ENCODE results near the gene ANKFY1.
"Not testable (repeated sequence)": the region's sequence is repeated elsewhere in the genome, so short reads cannot be mapped to it uniquely, and the experiment has no call there.

ANKFY1 gene

DNA sequence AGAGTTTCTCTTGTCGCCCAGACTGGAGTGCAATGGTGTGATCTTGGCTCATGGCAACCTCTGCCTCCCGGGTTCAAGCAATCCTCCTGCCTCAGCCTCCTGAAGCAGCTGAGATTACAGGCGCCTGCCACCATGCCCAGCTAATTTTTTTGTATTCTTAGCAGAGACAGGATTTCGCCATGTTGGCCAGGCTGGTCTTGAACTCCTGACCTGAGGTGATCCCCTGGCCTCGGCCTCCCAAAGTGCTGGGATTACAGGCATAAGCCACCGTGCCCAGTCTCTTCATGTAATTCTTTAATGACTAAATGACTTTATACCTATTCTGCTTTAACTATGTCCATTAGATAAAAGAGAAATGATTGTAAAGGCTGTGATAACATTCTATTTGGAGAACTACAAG is 8.5 kb downstream of the ANKFY1 start:
- not testable (repeated sequence) for DNase-seq

DNA sequence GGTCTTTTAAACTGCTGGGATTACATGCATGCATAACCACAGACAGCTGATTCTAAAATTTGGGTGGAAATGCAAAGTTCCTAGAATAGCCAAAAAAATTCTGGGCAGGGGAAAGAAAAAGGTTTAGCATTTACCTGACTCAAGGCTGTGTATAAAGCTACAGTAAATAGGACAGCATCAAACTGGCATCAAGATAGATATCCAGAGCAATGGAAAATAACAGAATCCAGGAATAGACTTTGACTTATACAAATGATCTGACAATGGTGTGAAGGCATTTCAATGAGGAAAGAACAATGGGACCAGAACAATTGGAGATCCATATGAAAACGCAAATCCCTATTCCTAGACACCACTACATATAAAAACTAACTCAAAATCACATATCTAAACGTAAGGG is 12.9 kb downstream of the ANKFY1 start:
- DNase-seq: no peak

DNA sequence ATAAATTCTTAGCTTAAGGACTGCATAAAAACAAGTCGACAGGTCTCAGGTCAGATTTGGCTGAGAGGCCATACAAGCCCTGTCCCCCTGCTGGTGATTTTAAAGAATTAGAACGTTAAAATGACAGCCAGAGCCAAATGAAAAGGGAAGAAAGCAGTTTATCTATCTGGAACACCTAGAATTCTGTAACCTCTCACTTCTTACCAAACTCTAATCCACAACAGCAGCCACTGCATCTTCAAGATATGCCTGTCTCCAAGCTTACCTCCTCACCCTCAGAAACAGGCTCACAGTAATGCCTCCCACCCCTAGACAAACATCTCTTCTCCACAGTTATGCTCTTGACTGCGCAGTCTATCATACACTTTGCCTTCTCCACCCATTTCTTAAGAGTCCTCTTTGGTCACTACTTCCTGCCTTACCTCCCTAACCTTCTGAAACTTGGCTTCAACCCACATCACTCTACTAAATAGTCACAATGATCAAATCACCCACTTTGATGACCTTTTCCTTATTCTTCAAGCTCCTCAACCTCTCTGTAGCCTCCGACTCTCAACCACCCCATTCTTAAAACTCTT is 14.2 kb downstream of the ANKFY1 start:
- DNase-seq: peak; percentile 19

DNA sequence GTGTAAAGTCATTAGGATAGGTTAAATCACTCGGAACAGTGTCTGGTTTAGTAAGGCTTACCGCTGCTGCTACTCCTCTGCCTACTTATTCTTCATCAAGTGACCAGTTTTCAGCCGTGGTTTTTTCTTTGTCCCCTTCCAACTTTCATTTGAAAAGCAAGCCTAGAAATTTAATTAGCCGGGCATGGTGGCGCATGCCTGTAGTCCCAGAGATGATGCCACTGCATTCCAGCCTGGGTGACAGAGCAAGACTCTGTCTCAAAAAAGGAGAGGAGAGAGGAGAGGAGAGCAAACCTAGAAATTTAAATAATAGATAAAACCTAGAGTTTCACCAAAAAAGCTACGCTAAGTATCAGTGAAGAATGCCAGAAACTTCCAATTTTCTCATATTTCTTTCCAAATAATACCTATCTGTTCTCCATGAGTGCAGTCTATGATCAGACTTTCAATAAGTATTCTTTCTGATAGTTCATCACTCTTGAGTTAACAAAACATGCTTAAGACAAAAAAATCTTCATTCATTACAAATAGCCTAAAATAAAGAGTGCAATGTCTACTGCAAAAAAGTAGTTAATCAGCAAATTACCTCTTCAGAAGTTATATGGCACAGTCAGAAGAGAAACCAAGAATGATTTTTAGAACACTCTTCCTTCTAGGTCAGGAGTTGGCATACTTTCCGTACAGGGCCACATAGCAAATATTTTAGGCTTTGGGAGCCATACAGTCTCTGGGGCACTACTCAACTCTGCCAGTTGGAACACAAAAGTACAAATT is 15.1 kb downstream of the ANKFY1 start:
- DNase-seq: no peak

DNA sequence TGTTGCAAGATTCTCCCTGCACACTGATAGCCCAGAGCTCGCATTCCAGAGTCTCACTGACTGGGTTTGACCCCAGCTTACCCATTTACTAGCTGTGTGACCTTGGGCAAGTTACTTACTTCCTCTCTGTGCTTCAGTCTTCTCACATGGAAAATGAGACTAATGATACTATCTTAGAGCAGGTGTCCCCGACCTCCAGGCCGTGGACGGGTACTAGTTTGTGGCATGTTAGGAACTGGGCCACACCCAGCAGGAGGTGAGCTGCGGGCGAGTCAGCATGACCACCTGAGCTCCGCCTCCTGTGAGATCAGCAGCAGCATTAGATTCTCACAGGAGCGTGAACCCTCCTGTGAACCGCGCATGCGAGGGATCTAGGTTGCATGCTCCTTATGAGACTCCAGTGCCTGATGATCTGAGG is 15.8 kb downstream of the ANKFY1 start:
- no peak for DNase-seq

DNA sequence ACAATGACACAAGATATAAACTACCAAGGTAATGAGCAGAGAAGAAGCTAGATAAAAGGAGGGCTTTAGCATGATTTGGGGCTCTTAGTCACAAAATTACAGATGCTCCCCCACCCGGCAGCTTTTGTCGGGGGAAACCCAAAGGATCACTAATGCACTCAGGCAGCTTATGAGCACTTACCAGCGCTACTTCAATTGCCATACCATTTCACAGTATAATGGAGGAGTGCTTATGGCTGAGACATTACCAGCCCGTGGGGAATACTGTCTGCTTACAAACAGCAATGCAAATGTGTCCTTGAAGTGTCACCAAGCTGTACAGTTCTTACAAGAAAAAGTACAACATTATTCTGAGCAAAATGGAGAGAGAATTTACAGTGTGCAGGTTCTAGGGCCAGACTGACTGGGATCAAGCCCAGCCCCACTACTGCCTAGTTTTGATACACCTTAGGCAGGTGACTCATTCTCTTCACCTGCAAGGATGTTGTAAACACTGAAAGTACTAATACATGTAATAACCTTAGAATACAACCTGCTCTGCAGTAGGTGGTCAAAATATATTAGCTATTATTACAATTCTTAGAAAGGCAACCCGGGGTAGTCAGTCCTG is 16.3 kb downstream of the ANKFY1 start:
- peak; percentile 97 for DNase-seq

DNA sequence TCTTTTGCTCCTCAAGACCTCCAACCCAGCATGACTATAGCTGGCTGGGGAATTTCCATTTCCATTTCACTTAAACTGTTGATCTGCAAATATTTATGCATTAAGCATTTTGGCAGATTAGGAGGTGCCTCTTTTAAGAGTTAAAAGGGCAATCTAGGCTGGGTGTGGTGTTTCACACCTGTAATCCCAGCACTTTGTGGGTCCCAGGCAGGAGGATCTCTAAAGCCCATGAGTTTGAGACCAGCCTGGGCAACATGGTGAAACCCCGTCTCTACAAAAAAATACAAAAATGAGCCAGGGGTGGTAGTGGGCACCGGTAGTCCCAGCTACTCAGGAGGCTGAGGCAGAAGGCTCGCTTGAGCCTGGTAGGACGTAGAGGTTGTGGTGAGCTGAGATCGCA is 17.1 kb downstream of the ANKFY1 start:
- DNase-seq: no peak

DNA sequence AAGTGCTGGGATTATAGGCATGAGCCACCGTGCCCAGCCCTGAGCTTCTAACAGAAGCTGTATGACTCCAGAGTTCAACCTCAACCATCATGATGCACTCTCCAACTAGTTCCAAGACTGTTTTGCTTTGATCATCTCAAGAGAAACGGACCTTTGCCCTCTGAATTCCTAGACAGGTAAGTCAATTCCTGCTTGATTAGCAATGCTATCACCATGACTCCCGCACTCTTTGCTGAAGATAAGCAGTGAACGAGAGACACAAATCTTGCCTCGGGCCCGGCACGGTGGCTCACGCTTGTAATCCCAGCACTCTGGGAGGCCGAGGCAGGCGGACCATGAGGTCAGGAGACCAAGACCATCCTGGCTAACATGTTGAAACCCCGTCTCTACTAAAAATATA is 22.2 kb downstream of the ANKFY1 start:
- DNase-seq: no peak

DNA sequence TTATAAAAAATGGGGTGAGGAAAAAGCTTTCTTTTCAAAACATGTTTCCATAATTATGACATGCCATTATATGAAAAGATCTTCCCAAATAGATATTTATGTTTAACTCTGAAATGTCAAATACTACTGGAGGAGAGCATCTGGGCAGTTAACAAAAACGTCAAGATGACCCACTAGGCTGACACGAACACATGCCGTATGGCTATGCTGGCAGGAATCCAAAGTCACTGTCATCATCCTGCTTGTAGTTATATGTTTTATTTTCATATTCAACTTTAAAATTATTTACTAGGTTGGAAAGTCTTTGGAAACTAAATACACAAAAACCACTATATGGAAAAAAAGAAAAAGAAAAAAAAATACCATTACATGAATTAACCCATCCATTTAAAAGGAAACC is 27.3 kb downstream of the ANKFY1 start:
- DNase-seq: no peak

DNA sequence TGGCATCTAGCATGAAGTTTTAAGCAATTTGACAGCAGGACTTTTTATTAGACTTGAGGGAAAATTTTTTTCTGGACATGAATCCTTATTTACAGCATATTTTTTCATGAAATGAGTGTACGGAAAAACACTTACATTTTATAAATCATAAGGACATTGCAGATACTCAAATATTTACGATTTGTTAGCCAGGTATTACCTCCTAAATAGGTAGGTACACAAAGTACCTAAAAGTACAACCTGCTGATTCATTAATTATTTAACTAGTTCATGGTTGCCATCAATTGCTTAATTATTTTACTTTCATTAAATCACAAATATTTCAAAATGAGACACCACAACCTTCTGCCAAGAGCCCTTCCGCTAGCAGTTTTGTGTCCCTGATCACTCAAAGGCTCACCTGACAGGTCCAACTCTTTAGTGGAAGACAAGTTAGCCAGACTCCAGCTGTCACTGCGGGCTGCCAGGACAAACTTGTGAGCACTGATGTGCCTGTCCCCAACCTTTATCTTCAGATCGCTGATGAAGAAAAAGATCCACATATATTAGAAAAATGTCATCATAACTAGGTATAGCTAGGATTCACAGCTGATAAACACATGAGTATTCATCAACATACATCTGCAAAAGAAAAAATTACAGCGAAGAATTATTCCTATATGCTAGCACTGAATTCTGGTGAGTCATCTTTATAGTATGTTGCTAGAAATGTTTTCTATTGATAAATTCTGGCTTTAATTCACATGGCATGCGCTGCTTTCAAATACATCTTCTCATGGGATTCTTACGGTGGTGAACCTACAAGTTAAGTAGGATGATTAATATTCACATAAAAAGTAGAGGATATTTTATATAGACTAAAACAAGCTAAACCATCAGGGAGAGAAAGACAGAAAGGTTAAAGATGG is 28.2 kb downstream of the ANKFY1 start:
- DNase-seq: no peak

DNA sequence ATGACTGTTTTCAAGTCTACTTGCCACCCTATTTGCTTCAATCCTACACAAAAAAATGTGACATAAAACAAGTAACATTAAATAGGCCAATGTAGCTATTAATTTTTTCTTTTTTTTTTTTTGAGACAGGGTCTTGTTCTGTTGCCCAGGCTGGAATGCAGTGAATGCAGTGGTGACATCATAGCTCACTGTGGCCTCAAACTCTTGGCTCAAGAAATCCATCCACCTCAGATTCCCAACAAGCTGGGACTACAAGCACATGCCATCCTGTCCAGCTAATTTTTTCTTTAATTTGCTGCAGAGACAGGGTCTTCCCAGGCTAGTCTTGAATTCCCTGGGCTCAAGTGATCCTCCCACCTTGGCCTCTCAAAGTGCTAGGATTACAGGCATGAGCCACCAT is 29.4 kb downstream of the ANKFY1 start:
- no peak for DNase-seq

DNA sequence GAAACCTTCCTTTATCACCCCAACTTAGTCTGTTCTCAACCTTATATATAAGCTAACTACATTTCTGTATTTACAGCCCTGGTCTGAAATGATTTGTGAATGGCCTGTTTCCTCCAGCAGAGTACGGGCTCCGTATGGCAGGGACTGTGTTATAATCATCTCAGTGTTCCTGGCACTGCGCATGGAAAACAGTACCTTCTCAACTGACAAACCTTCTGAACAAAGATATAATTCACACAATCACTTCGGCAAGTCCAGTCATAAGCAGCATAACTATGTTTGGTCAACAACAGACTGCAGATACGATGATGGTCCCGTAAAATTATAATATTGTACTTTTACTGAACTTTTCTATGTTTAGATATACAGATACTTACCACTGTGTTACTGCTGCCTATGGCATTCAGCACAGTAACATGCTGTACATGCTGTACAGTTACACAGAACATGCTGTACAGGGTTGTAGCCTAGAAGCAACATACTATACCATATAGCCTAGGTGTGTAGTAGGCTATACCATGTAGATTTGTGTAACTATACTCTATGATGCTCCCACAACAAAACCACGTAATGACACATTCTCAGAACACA is 30.0 kb downstream of the ANKFY1 start:
- no peak for DNase-seq

DNA sequence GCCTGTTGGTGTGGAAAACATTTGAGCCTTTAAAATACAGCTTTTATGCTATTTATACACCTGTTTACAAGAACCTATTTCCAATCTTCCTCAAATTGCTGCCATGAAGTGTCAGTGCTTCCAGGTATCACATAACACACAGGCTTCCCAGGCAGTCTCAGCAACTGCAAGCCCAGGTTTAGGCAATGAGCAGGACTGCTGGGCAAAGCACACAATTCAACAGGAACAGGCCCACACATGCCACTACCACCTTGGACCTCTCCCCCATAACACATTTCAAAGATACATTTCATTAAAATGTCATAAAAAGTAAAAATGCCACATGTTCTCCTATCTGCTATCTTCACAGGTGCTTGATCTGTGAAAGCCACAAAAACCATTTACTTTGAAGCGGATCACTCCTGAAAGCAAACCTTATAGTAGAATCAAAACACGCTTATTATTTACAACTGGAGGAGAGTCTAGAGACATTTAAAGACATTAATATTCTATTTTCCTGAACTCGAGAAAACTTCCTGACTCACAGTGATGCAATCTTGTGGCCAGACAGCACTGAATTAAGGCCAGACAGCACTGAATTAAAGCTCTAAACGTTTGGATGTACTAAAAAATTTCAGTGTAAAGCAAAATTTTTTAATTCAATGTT is 31.5 kb downstream of the ANKFY1 start:
- no peak for DNase-seq

DNA sequence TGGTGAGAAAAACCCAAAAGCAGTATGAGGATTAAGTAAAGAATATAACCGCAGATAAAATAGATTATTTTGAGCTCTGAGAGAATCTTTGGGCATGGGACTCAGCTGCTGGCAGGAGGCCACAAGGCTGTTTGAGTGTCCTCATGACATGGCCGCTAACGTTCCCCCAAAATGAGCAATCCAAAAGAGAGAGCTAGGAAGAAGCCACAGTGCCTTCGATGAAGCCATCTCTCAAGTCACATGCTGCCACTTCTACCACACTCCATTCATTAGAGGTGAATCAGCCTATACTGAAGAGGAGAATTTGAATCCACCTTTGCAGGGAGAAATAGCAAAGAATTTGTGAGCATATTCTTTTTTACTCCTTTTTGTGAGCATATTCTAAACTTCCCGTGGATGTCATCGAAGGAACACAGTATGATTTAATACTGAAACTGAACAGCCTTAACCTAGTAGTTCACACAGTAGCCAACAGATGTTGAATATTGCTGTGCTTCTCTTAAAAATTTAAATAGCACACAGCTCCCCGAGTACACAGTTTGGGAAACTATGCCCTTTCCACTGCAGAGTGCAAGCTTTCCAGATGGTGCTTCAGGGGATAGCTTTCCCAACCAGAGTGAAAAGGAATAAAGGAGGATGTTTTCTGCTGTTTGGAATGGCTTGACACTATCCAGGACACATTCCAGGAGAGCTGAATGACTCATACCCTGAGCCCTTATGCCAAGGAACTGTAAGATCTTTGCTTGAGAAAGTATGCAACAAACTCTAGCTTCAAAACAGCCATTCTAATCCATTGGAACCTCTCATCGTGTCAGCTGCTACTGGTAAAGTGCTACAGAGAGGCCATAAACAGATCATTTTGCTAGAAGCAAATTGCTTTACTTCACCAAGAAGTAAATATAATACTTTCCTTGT is 33.9 kb downstream of the ANKFY1 start:
- no peak for DNase-seq

DNA sequence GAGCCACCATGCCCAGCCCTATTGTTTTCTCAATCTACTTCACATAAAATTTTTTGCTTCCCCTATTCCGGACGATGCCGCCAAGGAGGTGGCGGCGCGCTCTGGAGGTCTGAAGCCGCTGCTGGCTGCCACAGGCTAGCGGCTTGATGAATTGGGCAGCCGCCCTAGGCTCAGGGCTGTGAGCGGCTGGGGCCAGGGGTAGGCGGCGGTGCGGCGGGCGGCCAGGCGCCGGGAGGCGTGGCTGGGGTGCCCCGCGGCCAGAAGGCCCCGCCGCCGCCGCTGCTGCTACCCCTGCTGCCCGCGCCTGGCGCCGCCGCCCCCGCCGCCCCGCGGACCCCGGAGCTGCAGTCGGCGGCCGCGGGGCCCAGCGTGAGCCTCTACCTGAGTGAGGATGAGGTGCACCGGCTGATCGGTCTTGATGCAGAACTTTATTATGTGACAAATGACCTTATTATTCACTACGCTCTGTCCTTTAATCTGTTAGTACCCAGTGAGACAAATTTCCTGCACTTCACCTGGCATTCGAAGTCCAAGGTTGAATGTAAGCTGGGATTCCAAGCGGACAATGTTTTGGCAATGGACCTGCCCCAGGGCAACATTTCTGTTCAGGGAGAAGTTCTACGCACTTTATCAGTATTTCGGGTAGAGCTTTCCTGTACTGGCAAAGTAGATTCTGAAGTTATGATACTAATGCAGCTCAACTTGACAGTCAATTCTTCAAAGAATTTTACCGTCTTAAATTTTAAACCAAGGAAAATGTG is 41.7 kb downstream of the ANKFY1 start:
- DNase-seq: no peak

DNA sequence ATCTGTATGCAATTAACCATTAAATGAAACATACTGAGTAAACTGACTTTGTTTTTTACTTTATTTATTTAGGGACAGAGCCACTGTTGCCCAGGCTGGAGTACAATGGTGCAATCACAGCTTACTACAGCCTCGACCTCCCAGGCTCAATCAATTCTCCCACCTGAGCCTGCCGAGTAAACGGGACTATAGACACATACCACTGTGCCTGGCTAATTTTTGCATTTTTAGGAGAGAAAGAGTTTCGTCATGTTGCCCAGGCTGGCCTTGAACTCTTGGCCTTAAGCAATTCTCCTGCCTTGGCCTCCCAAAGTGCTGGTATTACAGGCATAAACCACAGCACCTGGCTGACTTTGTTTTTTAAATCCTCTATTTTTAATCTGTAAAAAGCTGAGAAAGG is 42.6 kb downstream of the ANKFY1 start:
- DNase-seq: no peak

DNA sequence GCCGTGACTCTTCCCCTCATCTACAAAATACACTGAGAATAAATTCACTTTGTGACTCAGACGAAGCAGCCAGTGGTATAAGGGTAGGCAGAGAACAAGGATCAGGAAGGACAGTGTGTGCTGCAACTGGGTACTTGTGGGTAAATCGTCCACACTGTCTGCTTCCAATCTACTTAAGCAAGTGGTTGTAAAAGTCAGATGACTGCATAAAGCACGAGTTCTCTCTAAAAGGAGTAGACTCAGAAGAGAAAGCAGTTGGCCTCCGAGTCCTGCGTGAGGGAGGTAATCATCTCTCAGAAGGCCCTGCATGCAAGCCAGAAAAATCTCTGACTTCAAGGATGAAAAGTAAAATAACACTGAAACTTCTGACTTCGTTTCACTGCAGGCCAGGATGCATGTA is 43.1 kb downstream of the ANKFY1 start:
- no peak for DNase-seq

DNA sequence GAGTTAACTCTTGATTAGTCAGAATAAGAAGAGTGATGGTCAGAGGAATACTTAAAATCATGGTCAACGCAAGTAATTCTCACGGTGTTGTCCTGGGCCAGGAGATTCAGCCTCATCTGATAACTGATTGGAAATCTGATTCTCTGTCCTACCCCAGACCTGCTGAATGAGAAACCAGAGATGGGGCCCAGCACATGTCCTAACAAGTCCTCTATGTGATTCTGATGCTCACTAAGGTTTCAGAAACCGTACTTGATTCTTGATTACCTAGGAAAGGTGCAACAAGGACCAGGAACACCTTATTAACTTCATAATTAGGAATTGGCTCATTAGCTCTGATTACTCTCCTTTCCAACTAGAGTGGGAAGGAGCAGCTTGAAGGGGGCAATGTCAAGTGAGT is 44.5 kb downstream of the ANKFY1 start:
- no peak for DNase-seq

DNA sequence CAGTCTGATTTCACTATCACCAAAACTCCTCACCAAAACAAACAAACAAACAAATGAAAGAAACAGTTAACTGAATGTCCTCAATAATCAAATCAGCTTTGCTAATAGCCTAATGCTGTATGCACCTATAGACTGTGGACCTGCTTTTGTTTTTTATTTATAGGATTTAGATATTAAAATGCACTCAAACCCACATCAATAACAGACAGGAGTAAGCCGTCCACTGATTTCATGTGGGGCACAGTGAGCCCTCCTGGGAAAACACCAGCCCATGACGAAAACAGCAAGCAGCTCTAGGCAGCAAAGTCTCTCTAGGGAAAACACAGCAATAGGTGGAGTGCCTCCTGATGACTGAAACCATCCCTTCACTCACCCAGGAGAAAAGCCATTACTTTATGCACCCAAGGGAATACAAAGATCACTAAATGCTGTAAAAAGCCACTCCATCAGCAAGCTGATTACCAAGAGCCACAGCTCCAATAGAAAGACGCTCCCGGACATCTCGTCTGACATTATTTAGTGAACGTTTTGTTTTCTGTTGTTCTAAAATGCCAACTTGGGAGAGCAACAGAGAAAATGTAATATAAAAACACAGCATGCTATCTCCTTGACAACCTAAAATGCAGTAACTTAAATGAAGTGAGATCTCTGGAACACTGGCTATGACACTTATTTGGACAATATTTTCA is 47.8 kb downstream of the ANKFY1 start:
- DNase-seq: peak; percentile 97

DNA sequence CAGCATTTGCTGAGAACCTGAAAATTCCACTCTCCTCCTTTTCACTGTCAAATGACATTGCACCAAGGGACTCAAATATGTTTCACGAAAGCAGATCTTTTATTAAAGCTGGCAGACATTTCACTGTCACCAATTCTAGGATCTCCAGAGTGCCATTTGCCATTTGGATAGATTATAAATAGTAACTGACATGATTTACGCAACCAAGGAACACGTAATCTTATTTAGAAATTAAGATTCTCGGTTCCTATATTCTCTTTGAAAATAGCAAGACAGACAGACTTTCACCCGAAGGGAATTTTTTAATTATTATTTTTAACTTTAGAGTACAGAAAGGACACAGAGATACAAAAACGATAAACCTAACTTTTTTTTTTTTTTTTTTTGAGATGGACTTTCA is 49.6 kb downstream of the ANKFY1 start:
- no peak for DNase-seq
